DLD1 (cell line): ENCODE measurements around the gene PI4KB.
"Not testable (repeated sequence)": the region's sequence is repeated elsewhere in the genome, so short reads cannot be mapped to it uniquely, and the experiment has no call there.

ENCODE experiments used
- in situ Hi-C: cut with HindIII; loops from 2 replicates; pipeline ENCODE4 v1.10.0; 2017; ENCODE audit warnings: low sequenced_read_pairs

The PI4KB gene

DNA sequence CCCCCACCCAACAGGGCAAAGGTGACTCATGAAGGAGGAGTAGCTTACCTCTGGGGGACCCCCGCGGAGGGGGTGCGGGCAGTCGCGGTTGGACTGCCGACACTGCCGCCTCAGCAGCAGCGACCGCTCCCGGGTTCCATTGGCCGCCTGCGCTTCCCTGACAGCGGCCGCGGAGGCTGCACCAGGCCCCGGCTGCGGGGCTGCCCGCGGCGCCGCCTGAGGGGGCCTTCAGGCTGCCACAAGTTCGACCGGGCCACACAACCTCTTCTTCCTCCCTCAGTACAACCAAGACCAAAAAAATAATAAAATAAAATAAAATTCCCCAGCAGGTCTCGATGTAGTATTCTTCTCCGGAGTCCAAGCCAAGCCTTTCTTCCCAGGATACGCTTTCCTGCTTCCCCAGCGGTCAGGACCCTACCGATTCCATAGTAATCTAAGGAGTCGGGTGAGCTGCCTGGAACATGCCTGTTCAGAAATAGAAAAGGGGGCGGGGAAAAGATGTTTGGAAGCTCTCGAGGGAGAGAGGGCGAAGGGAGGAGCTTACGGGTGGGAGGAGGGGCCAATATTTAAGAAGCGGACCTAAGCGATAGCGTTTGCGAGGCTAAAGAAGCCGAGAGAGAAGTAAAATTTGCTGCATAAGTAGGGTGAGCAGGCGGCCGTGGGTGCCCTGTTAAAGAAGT is at the start of gene PI4KB:
Gene PI4KB, minus strand, starts transcription at position 194 of the 680 bp plus-strand sequence. CDS start 10,935 bp downstream, outside the sequence.
- in situ Hi-C loops, result no loop called here

- in situ Hi-C loops, result no loop called here
These were observed 46.0 kb upstream of the PI4KB start for GRCh38 chr1:151373196-151373595.

DNA sequence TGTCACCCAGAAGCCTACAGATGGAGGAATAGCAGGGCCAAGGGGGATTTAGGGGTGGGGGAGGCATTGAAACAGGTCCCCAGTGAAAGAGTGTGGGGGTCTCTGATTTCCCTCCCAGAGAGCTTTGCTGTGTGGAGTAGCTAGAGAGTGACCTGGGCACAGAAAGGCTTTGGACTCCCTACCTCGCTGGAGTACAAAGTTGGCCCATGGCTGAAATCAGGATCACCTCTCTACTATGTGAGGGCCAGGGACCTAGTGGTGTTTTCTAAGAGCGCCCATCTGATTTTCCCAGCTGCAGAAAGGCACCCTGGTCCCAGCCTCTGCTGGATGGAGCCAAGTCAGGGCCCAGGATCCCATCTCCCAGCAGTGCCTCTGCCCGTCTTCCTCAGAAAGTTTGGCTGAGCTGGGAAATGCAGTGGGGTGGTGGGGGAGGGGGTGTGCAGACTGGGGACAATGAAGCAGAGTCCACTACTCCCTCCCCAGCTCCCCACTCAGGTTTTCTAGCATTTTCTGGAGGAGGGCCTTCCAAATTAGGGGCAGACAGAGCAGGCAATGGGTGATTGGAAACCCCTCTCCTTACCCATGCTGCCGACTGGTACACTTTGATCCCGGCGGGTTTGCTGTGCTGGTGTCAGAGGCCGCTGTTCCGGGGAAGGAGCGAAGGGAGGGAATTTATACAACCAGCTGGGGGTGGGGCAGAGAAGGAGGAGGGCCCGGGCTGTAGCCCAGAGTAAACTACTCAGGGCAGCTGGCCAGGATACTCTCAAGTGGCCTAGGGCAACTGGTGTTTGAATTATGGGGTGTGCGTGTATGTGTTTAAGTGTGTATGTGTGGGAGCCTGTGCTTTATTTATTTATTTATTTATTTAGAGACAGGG is 45.1 kb upstream of the PI4KB start, which contains the start of gene SELENBP1:
Gene SELENBP1, minus strand, starts transcription at position 648 of the 877 bp plus-strand sequence. Its CDS starts 64 bp downstream, at position 584.
- in situ Hi-C loops, result no loop called here

- in situ Hi-C loops, result no loop called here
These were observed 44.3 kb upstream of the PI4KB start for GRCh38 chr1:151371370-151372057.

DNA sequence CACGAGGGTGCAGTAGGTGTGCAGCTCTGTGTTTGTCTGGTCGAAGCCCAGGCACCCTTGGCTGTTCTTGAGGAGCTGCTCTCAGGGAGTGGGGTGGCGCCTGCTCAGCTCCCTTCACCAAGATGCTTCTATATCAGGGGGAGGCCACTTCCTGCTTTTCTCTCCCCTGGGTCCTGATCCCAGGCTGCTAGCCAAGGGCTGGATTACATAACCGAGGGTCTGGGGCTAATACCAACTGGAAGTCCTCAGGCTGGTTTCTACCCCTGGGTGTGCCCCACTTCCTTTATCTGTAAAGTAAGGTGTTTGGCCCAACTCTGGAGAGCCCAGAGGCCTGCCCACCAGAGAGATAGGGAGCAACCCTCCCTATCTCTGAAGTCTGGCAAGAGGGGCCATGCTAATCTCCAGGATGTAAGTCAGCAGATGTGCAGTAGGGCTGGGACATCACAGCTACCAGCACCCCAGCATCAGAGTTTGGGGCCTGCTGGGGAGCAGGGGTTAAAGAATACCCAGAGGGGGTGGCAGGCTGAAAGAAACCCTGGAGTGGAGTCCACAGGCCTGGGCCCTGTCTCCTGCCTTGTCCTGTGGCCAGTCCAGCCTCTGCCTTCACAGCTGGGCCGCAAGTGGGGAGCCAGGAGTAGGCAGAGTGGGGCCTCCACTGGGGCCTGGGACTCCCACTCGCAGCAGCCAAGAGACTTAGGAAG is 43.1 kb upstream of the PI4KB start:
- in situ Hi-C loops, result no loop called here

DNA sequence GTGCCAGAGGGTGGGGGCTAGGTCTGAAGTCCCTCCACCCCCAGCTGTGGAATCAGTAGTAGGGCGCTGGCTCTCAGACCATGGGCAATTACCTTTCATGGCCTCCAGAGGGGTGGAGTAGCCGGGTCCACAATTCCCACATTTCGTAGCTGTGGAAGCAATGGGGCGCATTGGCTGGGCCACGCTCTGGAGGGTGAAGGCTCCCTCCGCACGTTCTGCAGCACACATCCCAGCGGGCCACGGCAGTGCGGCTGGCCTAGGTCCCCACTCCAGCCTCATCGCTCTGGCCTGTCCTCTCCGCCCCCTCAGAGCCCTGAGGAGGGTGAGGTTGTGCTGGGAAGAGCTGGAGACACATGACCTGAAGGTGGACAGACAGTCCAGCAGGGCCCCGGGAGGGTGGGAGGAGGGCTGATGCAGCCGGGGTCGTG is 42.4 kb upstream of the PI4KB start:
- in situ Hi-C loops, result no loop called here

DNA sequence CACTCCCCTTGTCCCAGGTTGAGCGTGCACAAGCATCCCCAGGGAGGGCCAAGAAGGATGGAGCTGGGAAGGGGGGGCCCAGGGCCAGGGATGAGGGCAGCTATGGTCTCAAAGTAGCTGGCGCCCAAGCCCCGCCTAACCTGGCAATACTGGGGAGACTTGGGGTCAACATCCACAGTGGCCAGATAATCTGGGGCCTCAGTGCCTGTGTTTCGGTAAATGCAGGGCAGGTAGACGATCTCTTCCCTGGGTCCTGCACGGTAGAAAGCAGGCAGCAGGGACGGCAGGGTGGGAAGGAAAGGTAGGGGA is 42.0 kb upstream of the PI4KB start:
- in situ Hi-C loops, result no loop called here

- in situ Hi-C loops, result no loop called here
These were observed 41.4 kb upstream of the PI4KB start for GRCh38 chr1:151368393-151369301.

DNA sequence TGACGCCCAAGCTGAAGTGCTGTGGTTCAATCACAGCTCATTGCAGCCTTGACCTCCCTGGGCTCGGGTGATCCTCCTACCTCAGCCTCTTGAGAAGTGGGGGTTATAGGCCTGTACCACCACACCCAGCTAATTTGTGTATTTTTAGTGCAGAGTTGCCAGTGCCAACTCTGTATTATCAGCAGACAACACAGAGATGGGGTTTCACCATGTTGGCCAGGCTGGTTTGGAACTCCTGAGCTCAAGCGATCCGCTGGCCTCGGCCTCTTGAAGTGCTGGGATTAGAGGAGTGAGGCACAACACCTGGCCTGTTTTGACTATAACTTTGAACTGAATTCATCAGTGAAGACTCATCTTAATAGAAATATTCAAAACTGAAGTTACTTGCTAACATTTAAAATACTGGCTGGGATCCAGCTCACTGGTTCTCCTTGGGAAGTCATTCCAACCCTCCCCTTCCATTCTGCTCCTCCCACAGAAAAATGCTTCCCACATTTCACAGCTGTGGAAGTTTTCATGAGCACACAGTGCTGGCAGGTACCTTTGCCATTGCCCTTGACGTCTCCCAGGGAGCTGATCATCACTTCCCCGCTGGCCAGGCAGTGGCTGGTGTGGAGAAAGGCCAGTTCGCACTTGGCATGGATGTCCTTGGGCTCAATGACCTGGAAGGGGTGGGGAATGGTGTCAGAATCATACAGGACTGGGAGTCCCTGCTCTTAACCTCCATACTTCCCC is 40.6 kb upstream of the PI4KB start:
- in situ Hi-C loops, result no loop called here

GRCh38 chr1:151364996-151365395 is 37.8 kb upstream of the PI4KB start:
- in situ Hi-C loops, result no loop called here

DNA sequence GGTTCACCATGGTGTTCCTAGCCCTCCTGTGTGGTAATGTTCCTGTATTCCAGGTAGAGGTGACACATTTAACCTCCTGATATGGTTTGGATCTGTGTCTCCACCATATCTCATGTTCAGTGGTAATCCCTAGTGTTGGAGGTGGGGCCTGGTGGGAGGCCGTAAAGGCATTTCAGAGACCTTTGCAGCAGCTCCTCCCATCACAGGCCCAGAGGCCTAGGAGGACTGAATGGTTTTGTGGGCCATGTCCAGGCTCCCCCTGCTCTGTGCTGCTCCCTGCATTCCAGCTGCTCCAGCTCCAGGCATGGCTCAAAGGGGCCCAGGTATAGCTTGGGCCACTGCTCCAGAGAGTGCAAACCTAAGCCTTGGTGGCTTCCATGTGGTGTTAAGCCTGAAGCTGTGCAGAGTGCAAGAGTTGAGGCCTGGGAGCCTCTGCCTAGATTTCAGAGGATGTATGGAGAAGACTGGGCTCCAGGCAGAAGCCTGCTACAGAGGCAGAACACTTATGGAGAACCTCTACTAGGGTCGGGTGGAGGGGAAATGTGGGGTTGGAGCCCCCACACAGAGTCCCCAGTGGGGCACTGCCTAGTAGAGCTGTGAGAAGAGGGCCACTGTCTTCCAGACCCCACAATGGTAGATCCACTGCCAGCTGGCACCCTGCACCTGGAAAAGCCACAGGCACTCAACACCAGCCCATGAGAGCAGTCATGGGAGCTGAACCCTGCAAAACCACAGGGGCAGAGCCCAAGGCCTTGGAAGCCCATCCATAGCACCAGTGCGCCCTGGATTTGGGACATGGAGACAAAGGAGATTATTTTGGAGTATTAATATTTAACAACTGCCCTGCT is 35.3 kb upstream of the PI4KB start:
- in situ Hi-C loops, result no loop called here

- in situ Hi-C loops, result no loop called here
These were observed 34.7 kb upstream of the PI4KB start for GRCh38 chr1:151361883-151362282.

DNA sequence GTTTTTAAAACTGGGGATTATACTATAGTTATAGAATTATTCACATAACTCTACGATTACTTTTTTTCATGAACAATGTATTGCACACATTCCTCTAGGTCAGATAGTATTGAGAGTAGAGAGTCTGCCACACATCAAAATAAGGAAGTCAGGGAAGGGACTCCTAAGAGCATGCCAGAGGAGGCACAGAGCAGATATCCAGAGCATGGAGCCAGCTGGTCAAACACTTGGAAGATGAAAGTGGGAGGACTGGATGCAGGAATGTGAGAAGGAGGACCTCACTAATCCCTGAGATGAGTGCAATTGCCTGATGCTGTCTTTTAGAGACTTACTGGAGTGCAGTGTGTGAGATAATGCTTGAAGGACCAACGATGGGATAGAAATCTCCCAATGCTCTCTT is 29.5 kb upstream of the PI4KB start:
- in situ Hi-C loops, result no loop called here

- in situ Hi-C loops, result no loop called here
These were observed 25.0 kb upstream of the PI4KB start for GRCh38 chr1:151352021-151352718.

GRCh38 chr1:151350323-151350722 is 23.1 kb upstream of the PI4KB start:
- in situ Hi-C loops, result not testable (repeated sequence)

GRCh38 chr1:151347523-151348246 is 20.5 kb upstream of the PI4KB start:
- in situ Hi-C loops, result no loop called here
